GM12878 (cell line): ENCODE results near the gene RASGRF1. TPM values are rescaled to one million over a fixed set of nuclear protein-coding genes. Genes with fewer than 3 reads are reported as not detected.

Source experiments
- ATAC-seq: fragments of 200-7000 bp; cut with Tn5 transposase; 3 replicates; pipeline ENCODE4 v1.9.1; 2020; ENCODE audit warnings: mild to moderate bottlenecking, moderate library complexity
- BruUV-seq: library from RNA; stranded (reverse); fragments of 400-500 nt; replicated peaks from 2 replicates; lab custom pipeline; 2021; lab: Mats Ljungman, UMichigan
- CTCF ChIA-PET: fragments of 300-600 bp; sonication (Branson Sonifier 250); formaldehyde crosslinking; extraction: SDS; loops from one replicate; lab custom pipeline; 2021; ENCODE audit warnings: inconsistent platforms; lab: Yijun Ruan, JAX
- POLR2A ChIA-PET: fragments of 350-600 bp; formaldehyde crosslinking; extraction: SDS; loops from one replicate; lab custom pipeline; 2021; ENCODE audit warnings: inconsistent platforms; lab: Charles Lee
- RAD21 ChIA-PET: fragments of 300-600 bp; sonication (Branson Sonifier 250); formaldehyde crosslinking; loops from one replicate; lab custom pipeline; 2023; ENCODE audit warnings: antibody characterized with exemption; ENCODE audit not compliant: unreplicated experiment; lab: Charles Lee
- SMC1A ChIA-PET: fragments of 300-600 bp; sonication (Branson Sonifier 250); formaldehyde crosslinking; loops from one replicate; lab custom pipeline; 2023; ENCODE audit not compliant: unreplicated experiment, uncharacterized antibody; lab: Charles Lee
- DNase-seq: peaks from one replicate; pipeline ENCODE4 v3.0.0-alpha.2; 2011; ENCODE audit warnings: low read depth, low spot score
- FAIRE-seq: peaks from 3 replicates; lab custom pipeline; 2011; peaks lifted over from hg19 to GRCh38; lab: Jason Lieb, UNC
- H2AFZ ChIP-seq: 2 replicates; pipeline ENCODE4 v1.6.0; 2011; ENCODE audit warnings: low read depth, low read length, control low read depth; ENCODE audit not compliant: control insufficient read depth
- H3K27ac ChIP-seq: 2 replicates; pipeline ENCODE4 v1.5.1; 2011; ENCODE audit warnings: control low read depth; ENCODE audit not compliant: control insufficient read depth, insufficient read depth
- H3K27me3 ChIP-seq, 2 experiments: replicated peaks in 1 of 2; 2 replicates each; pipeline versions ENCODE4 v1.6.0 to v1.6.1; 2011; ENCODE audit warnings: low read length in 1 of 2; ENCODE audit not compliant: control insufficient read depth in 2 of 2, insufficient read depth in 2 of 2
- H3K36me3 ChIP-seq, 2 experiments: 2 replicates each; pipeline ENCODE4 v1.5.1; 2011; ENCODE audit warnings: low read length in 1 of 2; ENCODE audit not compliant: control insufficient read depth in 2 of 2, insufficient read depth in 2 of 2
- H3K4me1 ChIP-seq: 2 replicates; pipeline ENCODE4 v1.6.1; 2011; ENCODE audit warnings: mild to moderate bottlenecking, low read length, moderate library complexity, mixed read lengths; ENCODE audit not compliant: control insufficient read depth, insufficient read depth
- H3K4me2 ChIP-seq: 2 replicates; pipeline ENCODE4 v1.6.0; 2011; ENCODE audit warnings: control low read depth; ENCODE audit not compliant: control insufficient read depth, insufficient read depth
- H3K4me3 ChIP-seq: fragments of 200-600 bp; sonication (generic); 2 replicates; pipeline ENCODE4 v1.5.1; 2016
- H3K79me2 ChIP-seq: 2 replicates; pipeline ENCODE4 v1.6.0; 2011; ENCODE audit warnings: low read length; ENCODE audit not compliant: control insufficient read depth, insufficient read depth
- H3K9ac ChIP-seq: 2 replicates; pipeline ENCODE4 v1.8.0; 2011; ENCODE audit warnings: low read length, control low read depth, mixed read lengths; ENCODE audit not compliant: control insufficient read depth, insufficient read depth
- H3K9me3 ChIP-seq: replicated peaks from 3 replicates; pipeline ENCODE4 v1.5.1; 2011; ENCODE audit warnings: mild to moderate bottlenecking, low read length; ENCODE audit not compliant: control insufficient read depth, insufficient read depth
- H4K20me1 ChIP-seq: 2 replicates; pipeline ENCODE4 v1.6.0; 2011; ENCODE audit not compliant: control insufficient read depth, insufficient read depth
- CBX3 ChIP-seq: fragments of 200-600 bp; sonication (generic); IDR thresholded peaks from 2 replicates; pipeline ENCODE4 v1.6.1; 2016; ENCODE audit warnings: low read depth, borderline replicate concordance
- ZBED1 ChIP-seq: IDR thresholded peaks from 2 replicates; pipeline ENCODE4 v1.6.1; 2016; ENCODE audit warnings: borderline replicate concordance
- ZNF207 ChIP-seq: fragments of 450-650 bp; IDR thresholded peaks from 2 replicates; pipeline ENCODE4 v1.6.1; 2014; ENCODE audit warnings: antibody characterized with exemption, mild to moderate bottlenecking, borderline replicate concordance
- WGBS: methylation state at CpG from one replicate; pipeline ENCODE4 v1.1.6; 2016; ENCODE audit warnings: low lambda C conversion rate; ENCODE audit not compliant: insufficient replicate concordance, insufficient coverage; ENCODE audit errors: missing lambda C conversion rate; 5-methylcytosine and 5-hydroxymethylcytosine counted together
- in situ Hi-C: fragments of 300-500 bp; cut with MboI; formaldehyde crosslinking; loops from 9 replicates; pipeline ENCODE4 v1.14.3; 2018; ENCODE audit warnings: mixed read lengths
- intact Hi-C: fragments of 100-400 bp; cut with micrococcal nuclease; formaldehyde crosslinking; loops from one replicate; pipeline ENCODE4 v1.14.2; 2022; ENCODE audit not compliant: unreplicated experiment
- polyA plus RNA-seq, 11 experiments: library from polyadenylated mRNA; depleted of rRNA in 4 of 11; unstranded in 6 of 11; stranded (reverse) in 5 of 11; fragments of >200 nt; fragmentation: Nextera tagmentation in 4 of 11; fragmentation: Illumina TruSeq in 1 of 11; extraction: Ambion mirVana in 4 of 11; extraction: Trizol in 1 of 11; gene quantifications; 1 replicate in 1 of 11; 2 replicates in 10 of 11; pipeline versions ENCODE4 v1.2.1 to v1.2.3, GENCODE V29; 2011 to 2016; ENCODE audit warnings: inconsistent platforms in 2 of 11, missing spikeins in 2 of 11, low read depth in 1 of 11
- total RNA-seq, 4 experiments: library from RNA; depleted of rRNA in 3 of 4; stranded (reverse); fragments of >200 nt in 3 of 4; fragmentation: Illumina TruSeq in 1 of 4; extraction: Trizol in 1 of 4; gene quantifications; 2 replicates each; pipeline versions ENCODE4 v1.2.1 to v1.2.3, GENCODE V29; 2013 to 2021

RASGRF1 gene
- total and polyA plus RNA-seq, 10 of the 15 experiments (the other 5 are each of a cell fraction or from before 2014, with no cell fraction given) = 0.20 to 1.9 (median 0.86) TPM

GRCh38 chr15:79124388-79124787 is 33.8 kb upstream of the RASGRF1 start:
- SMC1A ChIA-PET = no interaction called here
- H3K27ac ChIP-seq = no peak overlapping the region
- RAD21 ChIA-PET = interaction anchor here (0.5 kb wide), 1 partner anchor 116 kb away, joined by 4 read pairs; no protein-coding TSS in a partner anchor
- H3K27me3 ChIP-seq = peaks cover 0 to 2% of the 10 kb centered on the region in 2 experiments; a peak in 1 of 4 replicates
- H3K79me2 ChIP-seq = no peaks in the 10 kb centered on the region
- no peak overlapping the region for H3K9ac ChIP-seq
- no peak overlapping the region for H2AFZ ChIP-seq
- in situ Hi-C loops = no loop called here
- H3K4me2 ChIP-seq = no peak overlapping the region
- no TSS peak for BruUV-seq
- DNase-seq = no peak
- H3K9me3 ChIP-seq = no peaks in the 10 kb centered on the region
- no peak overlapping the region for H3K4me3 ChIP-seq
- POLR2A ChIA-PET = no interaction called here
- H3K4me1 ChIP-seq = no peaks in the 10 kb centered on the region
- no peaks in the 10 kb centered on the region for H3K36me3 ChIP-seq
- no peak for ATAC-seq
- CTCF ChIA-PET = interaction anchor here (0.7 kb wide), 1 partner anchor 60 kb away, joined by 3 read pairs; no protein-coding TSS in a partner anchor
- intact Hi-C loops = no loop called here
- 19% methylated on average over 3 of the region's 3 CpGs for WGBS
- TF ChIP-seq ZNF207 (no peak), ZBED1 (no peak)
- FAIRE-seq = no peak
- no peaks in the 10 kb centered on the region for H4K20me1 ChIP-seq

- WGBS = 55% methylated on average over 12 of the region's 12 CpGs
- intact Hi-C loops (no loop called here), in situ Hi-C loops (no loop called here)
- ChIA-PET CTCF (no interaction called here), SMC1A (no interaction called here), RAD21 (no interaction called here), POLR2A (no interaction called here)
- H3K27me3 ChIP-seq = peaks cover 0 to 2% of the 10 kb centered on the region in 2 experiments; a peak in 1 of 4 replicates
- no peaks in the 10 kb centered on the region for H3K79me2 ChIP-seq
- ATAC-seq (no peak), FAIRE-seq (no peak), DNase-seq (no peak)
- BruUV-seq = no TSS peak
- no peak overlapping the region for H3K4me3 ChIP-seq
- no peak overlapping the region for H2AFZ ChIP-seq
- no peaks in the 10 kb centered on the region for H3K36me3 ChIP-seq
- no peaks in the 10 kb centered on the region for H3K4me1 ChIP-seq
- no peak overlapping the region for H3K4me2 ChIP-seq
- TF ChIP-seq CBX3 = no peak
- no peak overlapping the region for H3K27ac ChIP-seq
- H4K20me1 ChIP-seq = no peaks in the 10 kb centered on the region
- H3K9me3 ChIP-seq = no peaks in the 10 kb centered on the region
- H3K9ac ChIP-seq = no peak overlapping the region
Observed at GRCh38 chr15:79122991-79123390, 32.4 kb upstream of the RASGRF1 start.
